GM18873 (cell line): ENCODE data around the gene ANO1.

Experiments used
- ATAC-seq: cut with Tn5 transposase; IDR thresholded peaks from one replicate; pipeline ENCODE4 v1.9.1; 2021; ENCODE audit warnings: mild to moderate bottlenecking, moderate library complexity, moderate number of reproducible peaks; ENCODE audit not compliant: unreplicated experiment, low FRiP score

ANO1 gene

GRCh38 chr11:70091638-70092037, 13.5 kb downstream of the ANO1 start:
- no peak for ATAC-seq

GRCh38 chr11:70092959-70093715, 15.0 kb downstream of the ANO1 start:
- ATAC-seq = no peak

- no peak for ATAC-seq
Measured at GRCh38 chr11:70095541-70096252, 17.6 kb downstream of the ANO1 start.

GRCh38 chr11:70097783-70098563, 19.9 kb downstream of the ANO1 start:
- ATAC-seq = no peak

GRCh38 chr11:70098936-70099335, 20.8 kb downstream of the ANO1 start:
- no peak for ATAC-seq

- ATAC-seq = no peak
Measured at GRCh38 chr11:70099578-70100279, 21.6 kb downstream of the ANO1 start.

- no peak for ATAC-seq
Measured at GRCh38 chr11:70100280-70100603, 22.1 kb downstream of the ANO1 start.

GRCh38 chr11:70100791-70101190, 22.7 kb downstream of the ANO1 start:
- ATAC-seq = no peak

GRCh38 chr11:70103256-70103975, 25.3 kb downstream of the ANO1 start:
- no peak for ATAC-seq

GRCh38 chr11:70104419-70104818, 26.3 kb downstream of the ANO1 start:
- no peak for ATAC-seq

- ATAC-seq = no peak
Measured at GRCh38 chr11:70104961-70105360, 26.8 kb downstream of the ANO1 start.

- ATAC-seq = no peak
Measured at GRCh38 chr11:70105369-70105754, 27.2 kb downstream of the ANO1 start.

GRCh38 chr11:70105755-70106571, 27.8 kb downstream of the ANO1 start:
- ATAC-seq = no peak

GRCh38 chr11:70106757-70107156, 28.6 kb downstream of the ANO1 start:
- ATAC-seq = no peak

- ATAC-seq = no peak
Measured at GRCh38 chr11:70107191-70107590, 29.1 kb downstream of the ANO1 start.

GRCh38 chr11:70107756-70108155, 29.6 kb downstream of the ANO1 start:
- no peak for ATAC-seq

- no peak for ATAC-seq
Measured at GRCh38 chr11:70108250-70108649, 30.1 kb downstream of the ANO1 start.

GRCh38 chr11:70109006-70109405, 30.9 kb downstream of the ANO1 start:
- ATAC-seq = no peak

- ATAC-seq = no peak
Measured at GRCh38 chr11:70109903-70110302, 31.8 kb downstream of the ANO1 start.
